Endodermal cell (in vitro differentiated cells): ENCODE data around the gene MYO7A. TPM values are rescaled to one million over a fixed set of nuclear protein-coding genes. Genes with fewer than 3 reads are reported as not detected.
A peak's percentile ranks its signal among the peaks of the same experiment; 100 is the strongest.

ENCODE experiments used
- DNase-seq: peaks from one replicate; pipeline ENCODE4 v3.0.0-alpha.2; 2017
- H3K27ac ChIP-seq: 2 replicates; pipeline ENCODE4 v1.5.1; 2013; ENCODE audit warnings: mild to moderate bottlenecking, low read depth, low read length, moderate library complexity
- H3K27me3 ChIP-seq: 2 replicates; pipeline ENCODE4 v1.6.1; 2013; ENCODE audit warnings: mild to moderate bottlenecking, low read length, moderate library complexity; ENCODE audit not compliant: insufficient read depth, control insufficient read depth, poor library complexity, severe bottlenecking
- H3K36me3 ChIP-seq: 2 replicates; pipeline ENCODE4 v1.7.0; 2013; ENCODE audit warnings: mild to moderate bottlenecking, low read length, moderate library complexity; ENCODE audit not compliant: control insufficient read depth, insufficient read depth
- H3K4me1 ChIP-seq: one replicate; pipeline ENCODE4 v1.7.0; 2013; ENCODE audit warnings: low read length; ENCODE audit not compliant: control insufficient read depth, insufficient read depth
- H3K4me3 ChIP-seq: 2 replicates; pipeline ENCODE4 v1.5.1; 2013; ENCODE audit warnings: mild to moderate bottlenecking, low read length, moderate library complexity
- H3K9ac ChIP-seq: 2 replicates; pipeline ENCODE4 v1.6.1; 2013; ENCODE audit warnings: mild to moderate bottlenecking, low read length, moderate library complexity; ENCODE audit not compliant: poor library complexity, severe bottlenecking; ENCODE audit errors: extremely low read depth
- H3K9me3 ChIP-seq: 2 replicates; pipeline ENCODE4 v1.6.1; 2013; ENCODE audit warnings: mild to moderate bottlenecking, low read length, moderate library complexity; ENCODE audit not compliant: control insufficient read depth
- H3K27ac Mint-ChIP-seq: 2 replicates; pipeline ENCODE4 v1.8.0; 2020; ENCODE audit warnings: mixed read lengths
- H3K27me3 Mint-ChIP-seq: 2 replicates; pipeline ENCODE4 v1.8.0; 2021; ENCODE audit warnings: mild to moderate bottlenecking, mixed read lengths; ENCODE audit not compliant: insufficient read depth
- H3K36me3 Mint-ChIP-seq: 2 replicates; pipeline ENCODE4 v1.8.0; 2020; ENCODE audit warnings: low read depth, mixed read lengths
- H3K4me1 Mint-ChIP-seq: 2 replicates; pipeline ENCODE4 v1.8.0; 2020; ENCODE audit warnings: mixed read lengths
- H3K4me3 Mint-ChIP-seq: 2 replicates; pipeline ENCODE4 v1.8.0; 2020; ENCODE audit warnings: mild to moderate bottlenecking, moderate library complexity, mixed read lengths
- H3K9me3 Mint-ChIP-seq: 2 replicates; pipeline ENCODE4 v1.8.0; 2020; ENCODE audit warnings: mild to moderate bottlenecking, mixed read lengths
- WGBS, 2 experiments: methylation state at CpG; one replicate each; pipeline versions ENCODE4 v1.1.5 to v1.1.7; 2013; ENCODE audit warnings: missing lambda C conversion rate in 2 of 2, mixed read lengths in 1 of 2; ENCODE audit not compliant: insufficient coverage in 1 of 2, insufficient read length in 1 of 2; 5-methylcytosine and 5-hydroxymethylcytosine counted together
- total RNA-seq, 2 donors: library from RNA; stranded (reverse); fragmentation: NEBNext Ultra II Directional in 1 of 2; extraction: Animal tissue kit (Norgen Biotek cat#: 25700) in 1 of 2; gene quantifications; 2 replicates in 1 of 2; 3 replicates in 1 of 2; pipeline ENCODE4 v1.2.1, GENCODE V29; 2021
- TF ChIP-seq, protein P1 (sequence below): fragments of 200-600 bp; sonication (generic); conservative IDR thresholded peaks from 2 replicates; pipeline ENCODE4 v1.5.0; 2021; ENCODE audit warnings: antibody characterized with exemption, mild to moderate bottlenecking

The MYO7A gene
- total RNA-seq, 2 donors from 2014 or later: 2.4 to 2.7 TPM

DNA sequence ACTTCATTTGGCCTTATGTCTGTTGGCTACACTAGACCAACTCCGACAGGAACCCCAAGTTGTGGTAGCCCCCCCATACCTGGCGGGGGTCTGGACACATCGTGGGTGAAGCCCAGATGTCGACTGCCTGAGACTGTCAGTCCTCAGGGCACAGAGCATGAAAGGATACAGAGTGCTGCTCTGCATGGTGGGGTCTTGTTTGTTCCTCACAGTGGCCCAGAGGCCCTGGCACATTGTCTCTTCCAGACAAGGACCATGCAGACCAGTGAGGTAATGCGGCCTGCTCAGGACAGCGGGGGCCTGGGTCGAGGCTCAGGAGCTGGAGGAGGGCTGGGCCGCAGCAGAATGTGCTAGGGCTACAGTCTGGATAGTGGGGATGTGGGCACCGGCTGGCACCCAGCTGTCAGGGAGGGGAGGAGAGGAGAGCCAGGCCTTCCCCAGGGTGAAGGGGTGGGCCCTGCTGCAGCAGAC, 46.6 kb upstream of the MYO7A start:
- Histone ChIP-seq H3K4me1 (no peaks in the 10 kb centered on the region), H3K9me3 (peaks cover 10% of the 10 kb centered on the region), H3K27ac (no peak overlapping the region), H3K27me3 (no peaks in the 10 kb centered on the region), H3K9ac (no peak overlapping the region), H3K36me3 (no peaks in the 10 kb centered on the region), H3K4me3 (no peak overlapping the region)
- DNase-seq: peak; percentile 40
- Mint-ChIP-seq H3K27me3 (no peaks in the 10 kb centered on the region), H3K4me3 (no peak overlapping the region), H3K36me3 (peaks cover 4% of the 10 kb centered on the region), H3K27ac (no peak overlapping the region), H3K9me3 (peaks cover 6% of the 10 kb centered on the region), H3K4me1 (no peaks in the 10 kb centered on the region)
- 92 to 93% methylated on average over 4 to 9 of the region's 9 CpGs for WGBS, 2 experiments
- TF ChIP-seq, protein P1, sequence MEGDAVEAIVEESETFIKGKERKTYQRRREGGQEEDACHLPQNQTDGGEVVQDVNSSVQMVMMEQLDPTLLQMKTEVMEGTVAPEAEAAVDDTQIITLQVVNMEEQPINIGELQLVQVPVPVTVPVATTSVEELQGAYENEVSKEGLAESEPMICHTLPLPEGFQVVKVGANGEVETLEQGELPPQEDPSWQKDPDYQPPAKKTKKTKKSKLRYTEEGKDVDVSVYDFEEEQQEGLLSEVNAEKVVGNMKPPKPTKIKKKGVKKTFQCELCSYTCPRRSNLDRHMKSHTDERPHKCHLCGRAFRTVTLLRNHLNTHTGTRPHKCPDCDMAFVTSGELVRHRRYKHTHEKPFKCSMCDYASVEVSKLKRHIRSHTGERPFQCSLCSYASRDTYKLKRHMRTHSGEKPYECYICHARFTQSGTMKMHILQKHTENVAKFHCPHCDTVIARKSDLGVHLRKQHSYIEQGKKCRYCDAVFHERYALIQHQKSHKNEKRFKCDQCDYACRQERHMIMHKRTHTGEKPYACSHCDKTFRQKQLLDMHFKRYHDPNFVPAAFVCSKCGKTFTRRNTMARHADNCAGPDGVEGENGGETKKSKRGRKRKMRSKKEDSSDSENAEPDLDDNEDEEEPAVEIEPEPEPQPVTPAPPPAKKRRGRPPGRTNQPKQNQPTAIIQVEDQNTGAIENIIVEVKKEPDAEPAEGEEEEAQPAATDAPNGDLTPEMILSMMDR: no peak

DNA sequence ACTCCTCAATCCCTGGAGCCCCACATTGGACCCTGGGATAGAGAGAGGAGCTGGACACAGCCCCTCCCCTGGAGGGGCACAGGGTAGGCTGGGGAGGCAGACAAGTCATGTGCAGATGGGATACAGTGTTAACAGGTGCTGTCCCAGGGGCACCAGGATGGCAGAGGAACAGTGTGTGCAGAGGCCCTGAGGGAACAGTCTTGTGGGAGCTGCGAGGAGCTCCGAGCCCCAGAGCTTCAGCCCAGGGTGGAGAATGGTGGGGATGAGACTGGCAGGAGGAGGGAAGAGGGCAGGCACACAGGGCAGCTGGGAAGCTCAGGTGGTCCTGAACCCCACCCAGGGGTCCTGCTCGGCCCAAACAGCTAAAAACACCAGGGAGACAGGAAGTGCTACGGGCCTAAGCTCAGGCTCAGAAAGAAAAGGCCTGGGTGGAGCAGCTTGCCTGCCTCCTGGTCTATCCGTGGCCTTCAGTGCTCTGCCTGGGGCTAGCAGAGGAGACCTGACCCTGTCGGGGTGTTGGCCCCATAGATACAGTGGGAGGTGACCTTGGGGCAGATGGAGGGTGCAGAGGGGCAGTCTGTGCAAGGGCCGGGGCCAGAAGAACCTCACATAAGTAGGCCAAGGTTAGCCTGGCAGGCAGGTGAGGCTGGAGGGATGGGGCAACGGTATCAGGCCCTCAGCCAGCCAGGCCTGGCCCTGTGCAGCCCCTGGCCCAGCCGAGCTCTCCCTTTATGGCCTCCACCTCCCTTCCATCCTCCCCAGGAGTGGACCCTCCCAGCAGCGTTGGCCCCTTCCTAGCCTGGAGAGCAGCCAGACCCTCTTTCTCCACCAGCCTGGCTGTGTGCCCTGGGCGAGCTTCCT, 45.8 kb upstream of the MYO7A start:
- no peak overlapping the region for H3K4me3 ChIP-seq
- H3K27ac ChIP-seq: no peak overlapping the region
- DNase-seq: no peak
- Mint-ChIP-seq H3K36me3 (peaks cover 4% of the 10 kb centered on the region), H3K27me3 (no peaks in the 10 kb centered on the region), H3K27ac (peak overlapping the region; percentile 50), H3K4me3 (no peak overlapping the region), H3K4me1 (no peaks in the 10 kb centered on the region), H3K9me3 (peaks cover 6% of the 10 kb centered on the region)
- no peak overlapping the region for H3K9ac ChIP-seq
- H3K4me1 ChIP-seq: no peaks in the 10 kb centered on the region
- H3K36me3 ChIP-seq: no peaks in the 10 kb centered on the region
- 85 to 87% methylated on average over 2 to 11 of the region's 11 CpGs for WGBS, 2 experiments
- TF ChIP-seq, protein P1: no peak
- H3K27me3 ChIP-seq: no peaks in the 10 kb centered on the region
- peaks cover 10% of the 10 kb centered on the region for H3K9me3 ChIP-seq

DNA sequence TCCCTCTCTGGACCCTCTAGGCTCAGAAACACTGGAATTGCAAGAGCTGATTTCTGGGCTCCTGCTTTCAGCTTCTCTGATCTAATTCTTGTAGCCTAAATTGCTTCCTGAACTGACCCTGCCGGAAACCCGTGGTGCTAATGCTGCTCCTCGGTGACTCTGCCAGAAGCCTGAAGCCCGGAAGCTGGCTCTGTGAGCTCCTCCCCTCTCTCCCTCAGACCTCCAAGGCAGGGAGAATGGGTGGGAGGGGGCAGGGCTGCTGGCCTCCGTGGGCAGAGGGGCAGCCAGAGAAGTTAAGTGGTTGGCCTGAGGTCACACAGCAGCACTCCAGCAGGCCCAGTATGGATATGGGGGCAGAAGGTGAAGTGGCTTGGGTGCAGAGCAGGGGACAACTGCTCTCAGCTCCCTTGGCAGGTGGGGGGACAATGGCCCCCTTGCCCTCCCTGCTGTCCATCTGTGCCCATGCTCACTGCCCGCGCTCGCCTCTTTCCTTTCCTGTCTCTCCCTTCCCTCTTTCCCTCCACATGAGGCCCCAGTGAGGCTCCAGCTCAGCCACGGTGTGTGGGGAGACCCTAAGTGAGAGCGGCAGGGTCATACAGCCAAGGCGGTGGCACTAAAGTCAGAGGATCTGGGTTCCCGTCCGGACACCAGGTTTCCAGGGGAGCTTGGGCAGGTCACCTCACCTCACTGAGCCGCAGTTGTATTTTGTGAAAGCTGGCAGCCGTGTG, 45.0 kb upstream of the MYO7A start:
- H3K27ac Mint-ChIP-seq: no peak overlapping the region
- TF ChIP-seq, protein P1: no peak
- no peak for DNase-seq

More for the DNA sequence above, 45.0 kb upstream of the MYO7A start:
- Histone ChIP-seq H3K27me3 (no peaks in the 10 kb centered on the region), H3K4me3 (no peak overlapping the region), H3K9me3 (peaks cover 10% of the 10 kb centered on the region), H3K36me3 (no peaks in the 10 kb centered on the region), H3K4me1 (no peaks in the 10 kb centered on the region), H3K9ac (no peak overlapping the region), H3K27ac (no peak overlapping the region)
- Mint-ChIP-seq H3K27me3 (no peaks in the 10 kb centered on the region), H3K36me3 (peaks cover 5% of the 10 kb centered on the region), H3K9me3 (peaks cover 5% of the 10 kb centered on the region), H3K4me1 (no peaks in the 10 kb centered on the region), H3K4me3 (no peak overlapping the region)
- WGBS, 2 experiments: 86 to 95% methylated on average over 8 to 15 of the region's 15 CpGs
